GM23338 (cell line): ENCODE measurements around the gene LPAR6.

Experiments used
- CREB1 ChIP-seq: fragments of 250-450 bp; sonication (Bioruptor Pico); IDR thresholded peaks from 2 replicates; pipeline ENCODE4 v1.5.0; 2020; ENCODE audit warnings: low read depth, mild to moderate bottlenecking, moderate library complexity
- CTCF ChIP-seq, 2 experiments: fragments of 200-600 bp in 1 of 2; sonication (generic) in 1 of 2; conservative IDR thresholded peaks; 2 replicates each; pipeline versions ENCODE4 v1.5.1 to v1.6.1; 2016 to 2017; ENCODE audit warnings: antibody characterized with exemption in 2 of 2, low read depth in 2 of 2, mild to moderate bottlenecking in 2 of 2, moderate library complexity in 1 of 2
- EZH2 ChIP-seq: fragments of 200-600 bp; sonication (generic); IDR thresholded peaks from one replicate; pipeline ENCODE4 v1.8.0; 2017; ENCODE audit warnings: antibody characterized with exemption, mild to moderate bottlenecking, low read depth; ENCODE audit not compliant: unreplicated experiment
- EZH2phosphoT487 ChIP-seq: fragments of 200-600 bp; sonication (generic); IDR thresholded peaks from one replicate; pipeline ENCODE4 v1.8.1; 2018; ENCODE audit warnings: antibody characterized with exemption; ENCODE audit not compliant: unreplicated experiment
- POLR2AphosphoS5 ChIP-seq: IDR thresholded peaks from 2 replicates; pipeline ENCODE4 v1.6.1; 2016; ENCODE audit warnings: antibody characterized with exemption, low read depth
- REST ChIP-seq: IDR thresholded peaks from one replicate; pipeline ENCODE4 v1.6.1; 2018; ENCODE audit warnings: antibody characterized with exemption; ENCODE audit not compliant: unreplicated experiment
- ZNF114 ChIP-seq: fragments of 250-450 bp; sonication (Bioruptor Pico); IDR thresholded peaks from 2 replicates; pipeline ENCODE4 v1.5.0; 2020; ENCODE audit warnings: mild to moderate bottlenecking, moderate library complexity
- ZNF331 ChIP-seq: fragments of 250-450 bp; sonication (Bioruptor Pico); IDR thresholded peaks from 2 replicates; pipeline ENCODE4 v1.5.0; 2020; ENCODE audit warnings: low read depth, mild to moderate bottlenecking, moderate library complexity

GRCh38 chr13:48393698-48394085 is 19.2 kb downstream of the LPAR6 start:
- no peak for TF ChIP-seq EZH2
- TF ChIP-seq CTCF (conservative IDR thresholded peaks at IDR 0.05; ENCODE audit: low read depth in 2 of 2), result no peak
- no peak for TF ChIP-seq REST
- no peak for TF ChIP-seq POLR2AphosphoS5
- no peak for TF ChIP-seq EZH2phosphoT487
- TF ChIP-seq ZNF331 (CRISPR knock-in tag), result no peak
- TF ChIP-seq ZNF114 (CRISPR knock-in tag), result no peak
- no peak for TF ChIP-seq CREB1 (CRISPR knock-in tag)
